Trophoblast cell (in vitro differentiated cells and primary cell): ENCODE data around the gene POU6F2.
"Not testable (repeated sequence)": the region's sequence is repeated elsewhere in the genome, so short reads cannot be mapped to it uniquely, and the experiment has no call there.

Experiments used
- DNase-seq, 2 donors: peaks; one replicate each; pipeline ENCODE4 v3.0.0-alpha.2; 2016
- H2AFZ ChIP-seq: 2 replicates; pipeline ENCODE4 v1.6.1; 2013; ENCODE audit warnings: low read length, moderate library complexity, mild to moderate bottlenecking; ENCODE audit not compliant: insufficient read depth, poor library complexity
- H2AK5ac ChIP-seq: 2 replicates; pipeline ENCODE4 v1.6.1; 2013; ENCODE audit warnings: mild to moderate bottlenecking, low read length
- H2BK120ac ChIP-seq: 2 replicates; pipeline ENCODE4 v1.6.1; 2013; ENCODE audit warnings: low read length, mild to moderate bottlenecking, moderate library complexity; ENCODE audit not compliant: insufficient read depth, poor library complexity
- H2BK12ac ChIP-seq: 2 replicates; pipeline ENCODE4 v1.6.1; 2013; ENCODE audit warnings: mild to moderate bottlenecking, low read length, moderate library complexity
- H2BK5ac ChIP-seq: 2 replicates; pipeline ENCODE4 v1.6.1; 2013; ENCODE audit warnings: low read length, low read depth, moderate library complexity, mild to moderate bottlenecking; ENCODE audit not compliant: poor library complexity
- H3K14ac ChIP-seq: 2 replicates; pipeline ENCODE4 v1.6.1; 2013; ENCODE audit warnings: mild to moderate bottlenecking, low read length
- H3K18ac ChIP-seq: 2 replicates; pipeline ENCODE4 v1.6.1; 2013; ENCODE audit warnings: mild to moderate bottlenecking, low read length
- H3K23ac ChIP-seq: 2 replicates; pipeline ENCODE4 v1.6.1; 2013; ENCODE audit warnings: low read length
- H3K27ac ChIP-seq: 2 replicates; pipeline ENCODE4 v1.5.1; 2013; ENCODE audit warnings: low read depth, mild to moderate bottlenecking, inconsistent platforms, low read length, moderate library complexity
- H3K27me3 ChIP-seq: 2 replicates; pipeline ENCODE4 v1.6.1; 2013; ENCODE audit warnings: inconsistent platforms, mild to moderate bottlenecking, low read length, moderate library complexity; ENCODE audit not compliant: insufficient read depth
- H3K36me3 ChIP-seq, 2 experiments: 1 replicate in 1 of 2; 2 replicates in 1 of 2; pipeline ENCODE4 v1.6.1; 2013; ENCODE audit warnings: low read length in 2 of 2, mild to moderate bottlenecking in 2 of 2, moderate library complexity in 1 of 2; ENCODE audit not compliant: insufficient read depth in 2 of 2, control insufficient read depth in 1 of 2
- H3K4ac ChIP-seq: 2 replicates; pipeline ENCODE4 v1.6.1; 2013; ENCODE audit warnings: low read depth, mild to moderate bottlenecking, low read length, moderate library complexity
- H3K4me1 ChIP-seq, 2 experiments: 1 replicate in 1 of 2; 2 replicates in 1 of 2; pipeline ENCODE4 v1.6.1; 2013; ENCODE audit warnings: low read length in 2 of 2, mild to moderate bottlenecking in 2 of 2, moderate library complexity in 1 of 2; ENCODE audit not compliant: insufficient read depth in 2 of 2, control insufficient read depth in 1 of 2
- H3K4me2 ChIP-seq: 2 replicates; pipeline ENCODE4 v1.6.1; 2013; ENCODE audit warnings: inconsistent platforms, mild to moderate bottlenecking, low read length, moderate library complexity
- H3K4me3 ChIP-seq: 2 replicates; pipeline ENCODE4 v1.5.1; 2013; ENCODE audit warnings: mild to moderate bottlenecking, low read depth, low read length, inconsistent platforms
- H3K79me1 ChIP-seq: one replicate; pipeline ENCODE4 v1.6.1; 2013; ENCODE audit warnings: low read length
- H3K79me2 ChIP-seq: 2 replicates; pipeline ENCODE4 v1.6.1; 2013; ENCODE audit warnings: low read length, mild to moderate bottlenecking; ENCODE audit not compliant: control insufficient read depth, insufficient read depth, poor library complexity
- H3K9ac ChIP-seq: 2 replicates; pipeline ENCODE4 v1.6.1; 2013; ENCODE audit warnings: mild to moderate bottlenecking, low read length
- H3K9me3 ChIP-seq: 2 replicates; pipeline ENCODE4 v1.6.1; 2013; ENCODE audit warnings: low read depth, mild to moderate bottlenecking, control low read depth, inconsistent platforms, low read length; ENCODE audit not compliant: insufficient read depth
- H4K12ac ChIP-seq: 2 replicates; pipeline ENCODE4 v1.6.1; 2013; ENCODE audit warnings: low read depth, mild to moderate bottlenecking, low read length, moderate library complexity
- H4K8ac ChIP-seq: 2 replicates; pipeline ENCODE4 v1.6.1; 2013; ENCODE audit warnings: low read depth, mild to moderate bottlenecking, low read length, moderate library complexity
- H4K91ac ChIP-seq: one replicate; pipeline ENCODE4 v1.6.1; 2013; ENCODE audit warnings: low read depth, mild to moderate bottlenecking, low read length, moderate library complexity
- WGBS: extraction: QIAGEN DNeasy Blood & Tissue Kit; methylation state at CpG from one replicate; pipeline ENCODE4 v1.1.7; 2013; ENCODE audit warnings: missing lambda C conversion rate; ENCODE audit not compliant: insufficient read length, insufficient coverage; ENCODE audit errors: extremely low coverage; 5-methylcytosine and 5-hydroxymethylcytosine counted together

POU6F2 gene

GRCh38 chr7:39186671-39187070, 209.0 kb downstream of the POU6F2 start:
- Histone ChIP-seq H3K18ac (no peak overlapping the region), H3K4me3 (no peak overlapping the region), H3K79me1 (no peaks in the 10 kb centered on the region), H3K4me2 (no peak overlapping the region), H2BK12ac (no peak overlapping the region), H3K9ac (no peak overlapping the region), H3K27me3 (no peaks in the 10 kb centered on the region), H2BK120ac (no peak overlapping the region), H3K36me3 (no peaks in the 10 kb centered on the region), H3K4me1 (peaks cover 0 to 4% of the 10 kb centered on the region in 2 experiments), H3K9me3 (no peaks in the 10 kb centered on the region), H3K14ac (no peak overlapping the region), H3K79me2 (no peaks in the 10 kb centered on the region), H2AK5ac (no peak overlapping the region), H3K27ac (no peak overlapping the region), H4K8ac (no peak overlapping the region), H3K4ac (no peak overlapping the region), H2AFZ (no peak overlapping the region), H4K91ac (no peak overlapping the region), H2BK5ac (no peak overlapping the region), H4K12ac (no peak overlapping the region), H3K23ac (no peak overlapping the region)
- peak; percentile 86 to 94 for DNase-seq
- WGBS = no CpG with 5 or more reads among the region's 4 CpGs

DNA sequence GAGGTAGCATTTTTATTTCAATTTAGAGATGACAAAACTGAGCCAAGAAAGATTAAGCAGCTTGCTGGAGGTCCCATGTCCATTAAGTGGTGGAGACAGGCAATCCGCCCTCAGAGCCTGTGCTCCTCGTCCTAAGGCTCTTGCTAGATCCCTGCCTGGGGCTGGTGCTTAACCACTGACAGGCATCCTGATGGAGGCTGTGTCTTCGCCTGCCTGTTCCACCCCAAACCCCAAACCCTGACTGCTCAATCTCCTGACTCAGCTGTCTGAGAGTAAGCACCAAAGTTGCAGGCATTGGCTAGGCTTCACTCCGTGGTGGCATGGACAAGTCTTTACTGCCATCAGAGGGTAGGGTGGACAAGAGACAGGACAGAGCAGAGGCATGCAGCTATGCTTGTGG, 209.4 kb downstream of the POU6F2 start:
- Histone ChIP-seq H3K23ac (no peak overlapping the region), H3K79me1 (no peaks in the 10 kb centered on the region)

GRCh38 chr7:39192476-39192875, 214.8 kb downstream of the POU6F2 start:
- H3K27me3 ChIP-seq = no peaks in the 10 kb centered on the region
- H2BK5ac ChIP-seq = no peak overlapping the region
- no peak overlapping the region for H3K27ac ChIP-seq
- no peak overlapping the region for H3K18ac ChIP-seq
- H2BK120ac ChIP-seq = no peak overlapping the region
- no peak overlapping the region for H3K4me2 ChIP-seq
- H3K9me3 ChIP-seq = peaks cover 3% of the 10 kb centered on the region
- no peak overlapping the region for H4K8ac ChIP-seq
- no peaks in the 10 kb centered on the region for H3K79me2 ChIP-seq
- H4K91ac ChIP-seq = no peak overlapping the region
- H3K14ac ChIP-seq = no peak overlapping the region
- H3K4ac ChIP-seq = no peak overlapping the region
- no peak overlapping the region for H2BK12ac ChIP-seq
- H3K79me1 ChIP-seq = no peaks in the 10 kb centered on the region
- H2AK5ac ChIP-seq = no peak overlapping the region
- H3K36me3 ChIP-seq = no peaks in the 10 kb centered on the region
- no peak for DNase-seq
- no peak overlapping the region for H3K9ac ChIP-seq
- H2AFZ ChIP-seq = no peak overlapping the region
- no peak overlapping the region for H3K4me3 ChIP-seq
- H4K12ac ChIP-seq = no peak overlapping the region
- no peak overlapping the region for H3K23ac ChIP-seq
- WGBS = no CpG with 5 or more reads among the region's 1 CpG
- H3K4me1 ChIP-seq = no peaks in the 10 kb centered on the region

More for the DNA sequence above, 209.4 kb downstream of the POU6F2 start:
- no peak overlapping the region for H2AK5ac ChIP-seq
- H3K79me2 ChIP-seq = no peaks in the 10 kb centered on the region
- H4K12ac ChIP-seq = no peak overlapping the region
- no peak overlapping the region for H3K4me3 ChIP-seq
- no peak overlapping the region for H4K91ac ChIP-seq
- H3K36me3 ChIP-seq = no peaks in the 10 kb centered on the region
- no CpG with 5 or more reads among the region's 4 CpGs for WGBS
- H2AFZ ChIP-seq = no peak overlapping the region
- no peak overlapping the region for H3K14ac ChIP-seq
- H3K18ac ChIP-seq = no peak overlapping the region
- H3K9ac ChIP-seq = no peak overlapping the region
- DNase-seq = no peak
- no peak overlapping the region for H3K27ac ChIP-seq
- H3K9me3 ChIP-seq = no peaks in the 10 kb centered on the region
- no peak overlapping the region for H2BK5ac ChIP-seq
- no peak overlapping the region for H2BK120ac ChIP-seq
- peaks cover 0 to 4% of the 10 kb centered on the region in 2 experiments for H3K4me1 ChIP-seq
- no peak overlapping the region for H4K8ac ChIP-seq
- no peak overlapping the region for H3K4ac ChIP-seq
- no peaks in the 10 kb centered on the region for H3K27me3 ChIP-seq
- H3K4me2 ChIP-seq = no peak overlapping the region
- H2BK12ac ChIP-seq = no peak overlapping the region

GRCh38 chr7:39194388-39194787, 216.7 kb downstream of the POU6F2 start:
- not testable (repeated sequence) for H3K4me1 ChIP-seq, H3K4me2 ChIP-seq
- no CpG with 5 or more reads among the region's 10 CpGs for WGBS

More at GRCh38 chr7:39194388-39194787, 216.7 kb downstream of the POU6F2 start:
- H2BK5ac ChIP-seq, H2AFZ ChIP-seq, H3K14ac ChIP-seq, H3K27me3 ChIP-seq, DNase-seq, H3K4ac ChIP-seq, H3K79me2 ChIP-seq, H3K4me3 ChIP-seq, H3K23ac ChIP-seq, H2BK120ac ChIP-seq, H2BK12ac ChIP-seq, H4K91ac ChIP-seq, H4K8ac ChIP-seq, H3K9ac ChIP-seq, H3K79me1 ChIP-seq, H3K36me3 ChIP-seq, H3K18ac ChIP-seq, H2AK5ac ChIP-seq, H3K9me3 ChIP-seq, H3K27ac ChIP-seq, H4K12ac ChIP-seq: not testable (repeated sequence)
